HG03159 (cell line): ENCODE measurements around the gene IMMP1L.

Experiments
- ATAC-seq: cut with Tn5 transposase; IDR thresholded peaks from one replicate; pipeline ENCODE4 v1.9.1; 2021; ENCODE audit warnings: mild to moderate bottlenecking, moderate library complexity; ENCODE audit not compliant: unreplicated experiment

Gene IMMP1L

DNA sequence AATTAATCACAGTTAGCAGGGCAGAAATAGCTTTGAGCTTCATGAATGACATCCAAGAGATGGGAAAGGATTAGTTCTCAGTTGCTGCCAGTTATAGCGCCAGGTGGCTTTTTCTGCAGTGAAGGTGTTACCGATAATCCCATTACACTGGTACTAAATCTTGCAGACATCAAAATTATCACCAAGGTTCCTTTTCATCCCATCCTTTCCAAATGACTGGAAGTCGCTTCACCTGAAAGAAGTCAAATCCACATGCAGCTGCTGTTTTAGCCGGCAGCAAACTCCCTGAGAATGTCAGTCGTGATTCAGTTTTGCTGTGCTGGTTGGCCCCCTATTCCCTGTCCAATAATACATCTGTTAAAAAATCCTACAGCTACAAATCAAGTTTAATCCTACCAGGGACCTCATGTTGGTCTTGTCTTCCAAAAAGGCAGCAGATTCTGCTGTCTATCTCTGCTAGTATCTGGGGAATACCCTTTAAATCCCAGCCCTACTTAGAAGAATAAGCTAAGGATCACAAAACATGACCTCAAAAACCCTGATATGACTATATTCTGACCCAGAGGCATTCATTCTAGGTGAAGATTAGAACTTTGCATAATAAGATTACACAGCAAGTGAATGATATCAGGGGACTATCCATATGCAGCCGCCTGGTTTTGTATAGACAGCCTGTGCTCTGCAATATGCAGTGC lies 31.7 kb downstream of the IMMP1L start:
- ATAC-seq = no peak

DNA sequence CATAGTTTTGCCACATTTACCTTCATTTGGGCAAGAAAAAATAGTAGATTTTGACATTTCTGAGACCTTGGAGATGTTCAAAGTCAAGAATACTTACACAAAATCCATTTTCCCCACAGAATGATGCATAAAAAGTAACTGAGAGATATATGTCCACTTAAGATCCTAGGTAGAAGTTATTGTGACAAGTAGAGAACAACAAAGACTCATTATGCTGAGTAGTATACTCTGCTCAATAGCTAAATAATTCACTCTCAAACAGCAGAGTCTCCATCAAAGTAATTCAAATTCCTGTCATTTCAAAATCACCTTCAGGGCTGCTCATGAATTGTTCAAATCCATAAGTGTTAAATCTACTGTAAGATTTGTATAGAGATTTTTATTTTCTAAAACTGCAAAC lies 35.3 kb downstream of the IMMP1L start:
- ATAC-seq = no peak

DNA sequence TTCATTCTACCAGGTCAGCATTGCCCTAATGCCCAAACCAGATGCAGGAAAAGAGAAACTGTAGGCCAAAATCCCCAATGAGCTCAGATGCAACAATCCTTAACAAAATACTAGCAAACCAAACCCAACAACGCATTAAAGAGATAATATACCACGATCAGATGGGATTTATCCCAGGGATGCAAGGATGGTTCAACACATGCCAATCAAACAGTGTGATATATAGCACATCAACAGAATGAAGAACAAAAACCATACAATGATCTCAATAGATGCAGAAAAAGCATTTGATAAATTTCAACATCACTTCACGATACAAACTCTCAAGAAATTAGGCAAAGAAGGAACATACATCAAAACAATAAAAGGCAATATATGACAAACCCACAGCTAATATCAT lies 45.0 kb downstream of the IMMP1L start:
- no peak for ATAC-seq

DNA sequence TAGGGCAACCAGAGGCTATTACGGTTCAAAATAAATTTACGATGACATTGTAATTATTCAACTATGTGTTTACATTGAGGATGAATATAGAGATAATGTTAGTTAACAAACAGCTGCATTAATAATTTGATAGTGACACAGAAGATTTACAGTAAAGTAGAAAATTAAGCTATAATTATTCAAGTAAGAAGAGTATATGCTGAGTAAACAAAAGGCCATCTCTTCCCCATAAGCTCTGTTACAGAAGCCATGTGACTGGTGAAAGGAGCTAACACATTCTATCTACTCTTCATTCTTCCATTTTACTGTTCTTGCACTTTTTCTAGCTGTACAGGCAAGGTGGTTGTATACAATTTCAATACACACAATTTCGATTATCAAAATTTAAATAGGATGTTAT lies 54.2 kb downstream of the IMMP1L start:
- no peak for ATAC-seq

DNA sequence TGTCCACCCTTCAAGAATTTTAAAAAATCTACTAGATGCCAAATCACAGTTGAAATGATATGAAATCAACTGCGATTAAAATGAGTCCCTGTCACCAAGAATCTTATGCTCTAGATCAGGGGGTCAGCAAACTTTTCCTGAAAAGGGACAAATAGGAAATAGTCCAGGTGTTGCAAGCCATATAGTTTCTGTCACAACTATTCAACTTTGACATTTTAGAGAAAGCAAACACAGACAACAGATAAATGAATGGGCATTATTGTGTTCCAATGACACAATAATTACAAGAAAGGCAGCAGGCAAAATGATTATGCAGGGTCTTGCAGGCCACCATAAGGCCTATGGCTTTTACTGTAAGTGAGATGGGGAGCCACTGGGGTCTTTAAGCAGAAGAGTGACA lies 58.6 kb downstream of the IMMP1L start:
- ATAC-seq = no peak

DNA sequence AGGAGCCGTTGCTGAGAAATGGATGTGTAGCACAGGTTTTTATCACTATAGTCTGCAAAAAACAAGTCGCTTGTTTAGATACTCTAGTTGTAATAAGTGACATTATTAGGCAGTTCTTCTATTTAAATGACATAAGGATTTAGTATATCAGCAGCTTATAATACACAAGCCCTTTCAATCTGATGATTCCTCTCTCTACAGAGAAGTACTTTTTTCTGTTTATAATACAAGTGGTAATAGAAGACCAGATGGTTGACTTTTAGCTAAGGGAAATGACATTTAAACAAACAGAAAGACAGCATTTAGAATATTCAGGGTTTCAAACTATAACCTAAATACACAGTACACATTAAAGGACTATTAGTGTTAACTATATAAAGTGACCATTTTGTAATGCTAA lies 60.4 kb downstream of the IMMP1L start:
- ATAC-seq = no peak

DNA sequence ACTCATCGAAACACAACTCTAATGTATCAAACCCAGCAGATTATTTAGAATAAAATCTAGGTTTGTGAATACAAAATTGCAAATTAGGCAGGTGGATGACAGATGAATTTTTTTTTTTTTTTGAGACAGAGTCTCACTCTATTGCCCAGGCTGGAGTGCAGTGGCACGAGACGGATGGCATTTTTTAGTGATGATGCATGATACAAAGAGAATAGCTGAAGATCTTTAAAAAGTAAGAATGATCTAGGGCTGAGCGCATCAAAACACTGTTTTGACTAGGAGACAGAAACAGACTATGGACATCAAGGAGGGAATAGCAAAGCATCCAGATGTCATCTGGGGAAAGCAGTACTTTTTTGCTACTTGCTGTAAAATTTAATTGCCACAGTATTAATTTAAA lies 63.8 kb downstream of the IMMP1L start:
- no peak for ATAC-seq

DNA sequence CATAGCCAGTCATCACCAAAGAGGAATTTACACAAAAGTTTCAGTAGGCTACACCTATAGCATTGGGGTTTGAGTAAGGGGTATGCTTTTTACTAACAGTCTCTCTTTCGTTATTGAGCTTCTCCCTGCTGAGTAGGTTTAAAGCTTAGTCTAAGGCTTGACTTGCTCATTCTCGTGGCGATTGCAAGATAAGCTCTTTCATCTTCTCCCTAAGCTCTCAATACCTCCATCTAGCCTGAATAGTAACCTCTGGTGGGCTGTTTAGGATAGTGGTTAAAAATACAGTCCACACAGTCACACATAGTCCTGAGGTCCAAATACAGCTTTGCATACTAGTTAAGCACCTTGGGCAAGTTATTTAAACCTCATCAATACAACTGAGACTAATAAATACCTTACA lies 65.6 kb downstream of the IMMP1L start:
- ATAC-seq = no peak

DNA sequence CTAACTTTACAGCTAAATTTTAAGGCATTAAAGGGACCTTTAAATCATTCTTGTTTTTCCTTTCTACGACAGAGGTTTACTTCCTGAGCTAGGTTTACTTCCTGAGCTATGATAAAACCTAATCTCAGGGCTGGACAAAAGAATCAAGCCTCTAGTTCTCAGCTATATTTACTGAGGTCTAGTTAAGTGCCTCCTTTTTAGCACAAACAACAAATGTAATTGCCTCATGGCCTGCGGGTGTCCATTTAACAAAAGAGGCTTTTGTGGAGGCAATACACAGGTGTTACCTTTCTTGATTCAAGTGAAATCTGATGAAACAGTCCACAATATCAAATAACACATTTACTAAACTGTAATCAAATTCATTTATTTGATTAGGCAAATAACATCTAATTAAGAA lies 67.3 kb downstream of the IMMP1L start:
- no peak for ATAC-seq

DNA sequence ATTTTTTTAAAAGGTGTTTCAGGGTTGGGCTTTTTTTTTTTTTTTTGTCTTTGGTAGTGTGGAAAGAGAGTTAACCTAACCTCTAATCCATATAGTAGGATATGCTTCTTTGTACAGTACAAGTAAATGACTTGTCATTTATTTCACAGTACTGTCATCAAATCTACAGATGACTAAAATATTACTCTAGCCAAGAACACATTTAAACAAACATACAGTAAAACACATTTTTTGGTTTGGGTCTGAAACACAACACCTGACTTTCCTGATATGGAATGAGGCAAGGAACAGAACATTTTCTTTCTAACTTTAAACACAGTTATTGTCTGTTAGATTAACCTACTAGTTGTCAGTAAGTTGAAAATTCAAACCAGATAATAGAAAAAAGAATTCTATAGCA lies 68.1 kb downstream of the IMMP1L start:
- ATAC-seq = no peak

DNA sequence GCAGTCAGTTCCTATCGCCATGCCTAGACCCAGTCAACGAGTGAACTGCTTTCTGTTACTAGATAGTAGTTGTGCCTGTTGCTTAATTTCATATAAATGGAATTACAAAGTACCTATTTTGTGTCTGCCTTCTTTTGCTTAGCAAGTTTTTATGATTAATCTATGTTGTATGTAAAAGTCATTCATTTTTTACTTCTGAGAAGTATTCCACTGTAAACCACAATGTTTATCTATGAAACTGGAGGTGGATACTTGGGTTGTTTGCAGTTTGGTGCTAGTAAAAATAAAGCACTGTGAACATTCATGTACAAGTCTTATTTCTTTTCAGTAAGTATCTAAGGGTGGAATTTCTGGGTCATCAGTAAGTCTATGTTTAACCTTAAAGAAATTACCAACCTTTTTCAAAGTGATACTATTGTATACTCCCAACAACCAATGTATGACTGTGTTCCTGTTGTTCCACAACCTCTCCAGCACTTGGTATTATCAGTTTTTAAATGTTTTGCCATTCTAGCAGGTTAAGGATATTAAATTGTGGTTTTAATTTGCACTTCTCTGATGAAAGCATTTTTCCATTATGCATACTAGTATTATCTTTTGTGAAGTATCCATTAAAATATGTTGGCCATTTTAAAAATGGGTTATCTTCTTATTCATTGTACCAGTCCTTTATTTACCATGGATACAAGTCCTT lies 71.5 kb downstream of the IMMP1L start:
- ATAC-seq = no peak

DNA sequence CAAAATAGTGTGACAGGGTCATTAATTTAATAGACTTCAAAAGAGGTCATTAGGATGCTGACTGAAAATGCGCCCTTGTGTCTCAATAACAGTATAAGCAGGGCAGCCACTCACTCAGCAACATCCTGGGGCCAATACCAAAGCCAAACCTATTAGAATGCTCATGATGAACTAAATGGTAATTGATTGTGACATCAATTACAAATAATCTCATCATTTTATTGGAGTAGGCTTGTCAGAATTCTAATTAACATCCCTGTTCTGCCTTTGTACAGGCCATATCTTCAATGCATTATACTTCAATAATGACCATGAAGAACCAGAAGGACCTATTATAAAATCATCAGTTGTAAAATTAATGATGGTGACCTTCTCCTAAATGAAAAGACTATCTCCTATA lies 75.6 kb downstream of the IMMP1L start:
- no peak for ATAC-seq

DNA sequence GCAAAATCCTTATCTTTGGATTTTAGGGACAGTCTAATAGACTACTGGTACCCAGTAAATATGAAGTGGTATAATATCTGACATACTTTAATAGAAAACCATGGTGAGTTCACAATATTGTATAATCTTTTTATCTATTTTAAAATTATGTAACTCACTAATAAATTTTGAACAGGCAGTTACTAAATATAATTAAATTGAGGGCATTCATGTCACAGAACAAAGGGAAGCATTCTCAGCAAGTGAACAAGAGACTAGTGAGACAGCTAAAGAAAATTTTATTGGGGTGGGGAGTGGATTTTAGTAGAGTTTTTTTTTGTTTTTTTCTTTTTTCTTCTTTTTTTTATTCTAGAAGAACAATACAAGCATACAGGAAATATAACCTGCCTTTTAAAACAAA lies 84.8 kb downstream of the IMMP1L start:
- ATAC-seq = no peak

DNA sequence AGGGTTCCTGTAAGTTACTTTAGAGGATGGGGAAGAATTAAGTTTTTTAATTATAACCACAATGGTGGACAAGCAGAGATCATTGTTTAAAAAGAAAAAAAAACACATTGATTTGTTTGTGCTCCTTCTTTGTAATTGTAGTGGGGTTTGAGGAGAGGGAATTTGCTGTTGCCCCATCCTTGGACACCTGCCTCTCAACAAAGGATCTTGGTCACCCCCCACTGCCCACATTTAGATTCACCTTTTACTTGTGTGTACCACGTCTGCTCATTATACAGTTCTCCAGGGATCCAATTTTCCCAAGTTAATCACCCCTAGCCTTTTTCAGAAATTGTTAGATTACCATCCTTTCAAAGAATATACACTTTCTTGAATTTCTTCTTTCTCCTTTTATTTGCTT lies 86.7 kb downstream of the IMMP1L start:
- no peak for ATAC-seq

DNA sequence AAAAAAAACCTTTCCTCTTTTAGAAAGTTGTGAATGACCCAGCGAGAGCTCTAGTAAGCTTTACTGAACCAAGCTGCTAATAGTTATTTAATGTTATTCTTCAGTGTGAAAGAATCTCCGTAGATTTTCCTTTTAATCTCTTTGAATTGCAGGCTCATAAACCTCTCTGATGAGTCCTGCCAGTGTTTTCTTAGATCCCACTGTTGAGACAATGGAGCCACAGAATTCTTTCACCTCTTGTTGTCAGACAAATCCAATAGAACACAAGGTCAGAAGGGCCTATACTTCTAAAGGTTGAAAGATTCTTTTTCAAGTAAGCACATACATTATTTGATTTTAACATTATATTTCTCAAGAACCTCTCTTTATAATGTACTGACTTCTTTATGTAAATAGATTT lies 87.6 kb downstream of the IMMP1L start:
- no peak for ATAC-seq

DNA sequence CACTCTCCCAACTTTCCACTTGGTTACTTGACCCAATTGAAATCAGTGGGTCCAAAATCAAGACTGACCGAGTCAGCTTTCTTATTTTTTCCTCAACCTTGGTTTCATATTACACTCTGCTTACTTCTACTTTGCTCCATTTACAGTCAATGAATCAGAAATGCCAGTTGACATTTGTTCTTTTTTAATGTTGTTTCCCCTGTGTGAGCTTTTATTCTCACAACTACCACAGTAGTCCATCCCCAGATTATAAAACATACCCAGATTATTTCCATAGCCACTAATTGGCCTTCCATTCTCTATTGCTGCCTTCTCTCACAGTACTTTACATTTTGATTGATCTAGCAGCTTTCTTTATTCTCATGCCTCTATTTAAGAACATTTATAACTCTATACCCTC lies 89.8 kb downstream of the IMMP1L start:
- ATAC-seq = no peak

DNA sequence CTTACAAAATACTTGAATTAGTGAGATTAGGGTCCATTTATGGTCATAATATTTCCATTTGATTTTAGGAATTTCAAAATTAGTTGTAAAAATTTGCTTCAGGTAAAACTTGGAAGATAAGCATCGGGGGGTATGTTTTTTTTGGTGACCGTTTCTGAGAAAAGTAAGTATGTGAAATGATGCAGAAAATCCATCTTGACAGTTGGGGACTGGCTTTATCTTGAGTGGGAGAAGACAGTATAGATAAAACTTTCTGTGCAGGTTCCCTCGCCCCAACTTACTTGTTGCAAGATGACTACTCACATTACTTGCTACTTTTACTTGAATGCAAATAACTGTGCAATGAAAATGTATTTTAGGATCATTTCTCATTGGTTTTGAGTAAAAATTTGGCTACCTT lies 90.3 kb downstream of the IMMP1L start:
- no peak for ATAC-seq

DNA sequence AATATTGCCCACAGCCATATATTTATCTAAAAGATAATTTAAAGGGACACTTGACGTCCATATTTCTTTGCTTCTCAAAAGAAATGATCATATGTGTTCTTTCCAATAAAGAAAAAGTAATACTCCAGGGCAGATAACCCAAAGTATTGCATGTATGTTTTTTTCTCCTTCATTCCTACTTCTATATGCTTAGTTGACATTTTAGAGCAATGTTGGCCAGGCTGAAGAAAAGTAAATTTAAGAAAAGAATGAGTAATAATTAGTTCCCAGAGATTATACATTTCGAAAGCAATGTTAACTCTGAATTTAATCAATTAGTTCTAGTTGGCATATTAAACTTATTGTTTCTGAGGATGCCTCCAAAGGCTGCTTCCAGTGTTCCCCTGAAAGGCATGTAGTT lies 91.6 kb downstream of the IMMP1L start:
- ATAC-seq = no peak

DNA sequence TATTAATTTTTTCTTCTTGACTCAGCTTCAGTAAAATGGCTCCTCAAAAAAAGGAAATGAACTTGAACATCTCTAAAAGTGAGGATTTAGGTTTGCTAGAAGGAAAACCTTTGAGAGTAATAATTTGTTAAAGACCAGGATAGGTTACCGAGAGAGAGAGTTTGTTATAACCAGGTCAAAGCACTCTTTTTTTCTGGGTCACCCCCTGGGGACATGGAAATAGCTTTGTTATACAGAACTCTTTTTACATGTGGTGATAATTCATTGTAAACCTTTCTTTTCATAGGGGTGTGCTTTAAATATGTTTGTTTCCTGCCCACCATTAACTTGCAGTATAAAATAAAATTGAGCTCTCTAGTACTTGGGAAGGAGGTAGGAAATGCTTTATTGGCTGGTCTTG lies 92.1 kb downstream of the IMMP1L start:
- ATAC-seq = no peak

DNA sequence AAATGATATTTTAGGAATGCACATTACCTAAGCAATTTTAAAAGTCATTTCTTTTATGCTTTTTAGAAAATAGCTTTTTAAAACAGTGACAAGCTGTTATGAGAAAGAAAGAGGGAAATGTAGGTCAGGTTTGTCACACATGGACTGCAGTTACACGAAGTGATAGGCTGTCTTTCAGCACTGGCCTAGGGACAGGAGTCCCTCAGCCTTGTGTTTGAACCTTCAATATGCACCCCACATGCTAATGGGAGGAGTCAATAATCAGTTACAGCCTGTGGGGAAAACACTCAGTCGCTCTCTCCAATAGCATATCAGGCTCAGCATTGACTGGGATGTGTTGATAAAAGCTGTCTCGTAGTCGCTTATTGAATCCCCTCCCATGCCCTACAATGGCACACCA lies 94.0 kb downstream of the IMMP1L start:
- ATAC-seq = no peak

DNA sequence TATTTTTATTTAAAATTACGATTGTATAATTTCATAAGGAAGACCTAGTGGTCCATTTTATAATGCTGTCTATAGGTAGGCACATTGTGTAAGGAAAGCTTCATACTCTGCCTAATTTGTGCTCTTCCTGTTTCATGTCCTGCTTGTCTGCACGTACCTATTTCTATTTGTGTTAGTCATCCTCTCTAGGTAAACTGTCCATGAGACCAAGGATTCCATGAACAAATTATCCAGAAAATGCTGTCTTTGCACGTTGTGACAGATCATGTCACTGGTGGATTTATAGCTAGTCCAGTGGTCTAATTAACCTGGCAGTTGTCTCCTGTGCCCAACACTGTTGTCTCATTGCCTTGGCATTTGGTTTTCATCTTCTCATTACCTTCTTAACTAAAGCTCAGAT lies 95.1 kb downstream of the IMMP1L start:
- ATAC-seq = no peak

DNA sequence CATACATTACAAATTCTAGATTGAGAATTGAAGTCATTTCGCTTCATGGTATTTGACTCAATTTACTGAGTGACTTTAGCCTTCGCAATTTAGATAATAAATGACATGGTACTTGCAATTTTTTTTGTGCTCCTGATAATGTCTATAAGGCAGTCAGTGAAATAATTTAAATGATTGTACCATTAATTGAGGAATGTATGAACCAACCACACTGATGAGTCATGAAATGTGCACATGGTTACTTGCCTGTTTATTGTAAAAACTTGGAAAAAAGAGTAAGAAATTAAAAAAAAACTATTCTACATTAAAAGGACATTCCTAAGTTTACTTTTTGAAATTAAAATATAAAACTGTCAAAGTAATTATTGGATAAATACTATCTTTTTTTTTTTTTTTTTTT lies 96.5 kb downstream of the IMMP1L start:
- ATAC-seq = no peak

DNA sequence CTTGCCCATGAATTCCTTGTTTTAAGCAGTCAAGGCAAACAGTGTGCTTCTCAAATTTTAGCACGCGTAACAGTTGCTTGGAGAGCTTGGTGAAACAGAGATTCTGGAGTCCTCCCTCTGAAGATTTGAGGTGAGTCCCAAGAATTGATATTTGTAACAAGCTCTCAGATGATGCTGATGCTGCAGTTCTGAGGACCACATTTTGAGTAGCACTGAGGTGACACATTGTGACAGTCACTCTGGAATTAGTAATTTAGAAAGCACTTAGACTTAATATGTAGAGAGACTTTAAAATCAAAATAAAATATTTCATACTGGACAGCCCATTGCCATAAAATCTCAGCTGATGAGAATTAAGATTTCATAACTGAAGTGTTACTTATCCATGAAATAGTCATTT lies 101.2 kb downstream of the IMMP1L start:
- no peak for ATAC-seq
